ENCODE results near the gene CTAGE1.
"Not testable (repeated sequence)": the region's sequence is repeated elsewhere in the genome, so short reads cannot be mapped to it uniquely, and the experiment has no call there.

CTAGE1 gene

GRCh38 chr18:22417496-22418188, at the start of gene CTAGE1:
TSS of gene CTAGE1 (minus strand) at chr18:22417915. CDS start at chr18:22417811, 104 bp downstream.
- no peak for DNase-seq (ENCODE audit: low read depth in 2 of 2)

- DNase-seq (ENCODE audit: low read depth in 2 of 2): no peak
Measured at GRCh38 chr18:22466608-22467395, 49.1 kb upstream of the CTAGE1 start.

DNA sequence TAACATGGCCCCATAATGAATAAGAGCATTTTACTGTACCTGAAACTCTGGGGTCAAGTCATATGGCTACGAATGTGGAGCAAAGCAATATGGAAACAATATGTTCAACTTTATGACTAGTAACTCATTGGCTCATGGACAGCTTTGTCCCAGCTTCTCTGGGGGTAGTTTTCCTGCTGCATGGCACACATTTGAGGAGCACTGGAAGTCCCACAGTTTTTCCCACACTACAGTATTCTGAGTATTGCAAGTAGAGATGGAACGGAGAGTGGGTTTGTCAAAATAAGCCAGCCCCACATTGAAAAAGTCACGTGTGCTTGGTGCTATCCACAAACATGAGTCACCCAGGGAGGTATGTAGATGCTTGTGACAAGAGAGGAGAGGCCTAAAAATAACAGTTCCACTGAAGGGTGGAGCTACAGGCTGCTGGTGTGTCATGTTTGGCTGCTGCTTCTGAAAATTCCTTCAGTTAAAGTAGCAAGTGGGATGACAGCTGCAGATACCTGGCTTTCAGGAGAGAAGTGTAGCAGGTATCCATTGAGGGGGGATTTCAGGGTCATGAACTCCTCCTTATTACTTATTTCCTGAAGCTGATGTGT, 48.2 kb upstream of the CTAGE1 start:
- no peak for DNase-seq (ENCODE audit: low read depth in 2 of 2)

GRCh38 chr18:22463076-22463475, 45.4 kb upstream of the CTAGE1 start:
- DNase-seq (ENCODE audit: low read depth in 2 of 2): no peak

DNA sequence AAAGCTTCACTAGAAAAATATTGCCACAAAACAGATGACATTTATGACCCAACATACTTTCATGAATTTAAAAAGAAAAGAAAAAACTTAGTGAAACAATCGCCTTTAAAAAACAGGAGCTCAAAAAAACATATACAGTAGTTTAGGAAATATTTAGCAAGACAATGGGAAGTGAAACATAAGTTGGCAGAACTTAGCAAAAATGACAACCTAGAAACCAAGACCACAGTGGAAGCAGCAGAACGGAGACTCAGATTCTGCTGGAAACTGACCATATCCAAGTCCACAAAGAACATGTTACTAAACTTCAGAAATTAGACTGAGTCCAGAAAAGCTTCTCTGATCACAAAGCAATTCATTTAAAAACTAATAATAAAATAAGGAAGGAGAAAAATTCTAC, 41.8 kb upstream of the CTAGE1 start:
- DNase-seq (ENCODE audit: low read depth in 2 of 2): no peak

GRCh38 chr18:22457524-22457923, 39.8 kb upstream of the CTAGE1 start:
- no peak for DNase-seq (ENCODE audit: low read depth in 2 of 2)

DNA sequence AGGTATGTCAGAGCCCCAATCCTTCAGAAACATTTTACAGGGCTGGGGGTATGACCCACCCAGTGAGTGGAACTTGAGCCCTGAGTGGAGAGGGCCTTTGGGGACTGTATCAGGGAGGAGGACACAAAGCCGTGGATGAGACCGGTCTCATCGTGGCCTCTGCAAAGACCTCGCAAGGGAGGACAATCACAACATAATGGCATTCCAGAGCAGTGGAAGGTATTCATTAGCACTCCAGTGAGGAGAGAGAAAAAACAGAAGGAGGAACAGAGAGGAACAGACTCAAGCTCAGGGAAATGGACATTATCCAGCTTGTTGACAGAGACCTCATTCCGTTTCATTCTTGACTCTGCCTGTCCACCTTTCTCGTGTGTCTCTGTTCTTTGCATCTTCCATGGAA, 38.8 kb upstream of the CTAGE1 start:
- DNase-seq (ENCODE audit: low read depth in 2 of 2): no peak

DNA sequence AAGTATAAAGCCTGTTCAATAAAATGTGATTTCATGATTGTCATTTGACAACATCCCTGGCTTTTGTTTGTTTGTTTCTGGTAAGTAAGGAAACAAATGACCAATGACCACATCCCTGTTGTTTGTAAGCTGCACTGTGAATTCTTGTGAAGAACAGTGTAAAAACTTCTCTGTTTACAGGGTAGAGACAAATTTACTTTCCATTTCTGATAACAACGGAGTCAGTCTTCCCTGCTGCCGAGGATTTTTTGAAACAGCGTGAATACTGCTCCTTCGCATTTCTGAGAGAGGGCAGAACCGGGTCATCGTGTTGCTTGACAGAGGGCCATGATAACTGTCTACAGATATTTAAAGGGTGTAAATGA, 38.4 kb upstream of the CTAGE1 start:
- no peak for DNase-seq (ENCODE audit: low read depth in 2 of 2)

DNA sequence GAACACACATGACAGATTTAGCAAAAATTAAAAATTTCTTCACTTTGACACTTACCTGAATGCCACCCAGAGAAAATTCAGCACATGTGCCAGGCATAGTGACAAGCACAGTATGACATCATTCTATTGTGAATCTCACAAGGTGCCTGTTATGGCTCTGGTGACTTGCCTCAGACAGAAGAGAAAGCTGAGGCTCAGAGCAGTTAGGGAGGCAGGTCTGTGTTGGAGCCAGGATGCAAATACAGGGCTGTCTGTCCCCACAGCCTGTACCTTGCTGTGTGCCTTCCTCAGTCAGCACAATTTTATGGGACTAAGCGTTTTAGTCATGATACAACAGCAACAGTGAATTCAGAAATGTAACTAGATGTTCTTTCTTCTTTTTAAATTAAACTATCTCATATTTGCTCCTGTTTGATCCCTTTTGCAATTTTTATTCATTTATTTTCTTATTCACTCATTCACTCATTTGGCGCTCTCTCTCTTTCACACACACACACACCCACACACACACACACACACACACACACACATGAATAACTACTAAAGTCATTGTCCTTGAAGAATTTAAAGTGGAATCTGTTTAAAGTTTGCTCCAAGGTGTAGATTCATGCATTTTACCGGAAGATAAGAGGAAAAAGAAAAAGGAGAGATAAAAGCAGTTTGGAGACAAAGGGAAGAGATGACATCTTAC, 37.9 kb upstream of the CTAGE1 start:
- no peak for DNase-seq (ENCODE audit: low read depth in 2 of 2)

- no peak for DNase-seq (ENCODE audit: low read depth in 2 of 2)
Measured at GRCh38 chr18:22453315-22453714, 35.6 kb upstream of the CTAGE1 start.

DNA sequence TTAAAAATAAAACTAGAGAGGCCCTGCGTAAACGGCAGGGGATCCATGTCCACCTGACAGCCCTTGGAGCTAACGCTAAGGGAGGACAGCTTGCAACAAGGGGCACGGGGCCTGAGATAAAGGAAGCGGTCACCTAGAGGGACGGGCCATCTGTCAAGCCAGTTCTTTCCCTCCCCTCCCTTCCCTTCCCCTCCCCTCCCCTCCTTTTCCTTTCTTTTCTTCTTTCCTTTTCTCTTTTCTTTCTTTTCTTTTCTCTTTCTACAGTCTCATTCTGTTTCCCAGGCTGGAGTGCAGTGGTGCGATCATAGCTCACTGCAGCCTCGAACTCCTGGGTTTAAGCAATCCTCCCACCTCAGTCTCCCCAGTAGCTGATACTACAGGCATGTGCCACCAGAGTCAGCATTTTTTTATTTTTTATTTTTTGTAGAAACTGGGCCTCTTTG, 34.5 kb upstream of the CTAGE1 start:
- no peak for DNase-seq (ENCODE audit: low read depth in 2 of 2)

DNA sequence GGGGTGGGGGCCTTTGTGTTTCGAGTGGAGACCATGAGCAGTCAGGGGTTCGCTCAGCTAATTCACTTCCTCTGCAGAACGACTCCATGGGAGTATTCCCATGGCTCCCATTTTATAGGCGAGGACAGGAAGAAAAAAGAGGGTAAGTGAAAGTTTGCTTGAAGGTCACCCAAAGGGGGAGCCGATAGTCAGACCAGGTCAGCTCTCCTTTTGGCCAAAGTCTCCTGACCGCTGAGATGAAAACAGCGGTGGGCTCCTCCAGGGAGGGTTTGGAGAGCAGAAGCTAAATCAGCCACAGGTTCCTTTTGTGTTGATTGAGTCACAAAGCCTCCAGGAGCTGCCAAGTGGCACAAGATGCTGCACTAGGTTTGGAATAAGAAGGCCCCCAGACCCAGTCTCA, 34.1 kb upstream of the CTAGE1 start:
- DNase-seq (ENCODE audit: low read depth in 2 of 2): no peak

DNA sequence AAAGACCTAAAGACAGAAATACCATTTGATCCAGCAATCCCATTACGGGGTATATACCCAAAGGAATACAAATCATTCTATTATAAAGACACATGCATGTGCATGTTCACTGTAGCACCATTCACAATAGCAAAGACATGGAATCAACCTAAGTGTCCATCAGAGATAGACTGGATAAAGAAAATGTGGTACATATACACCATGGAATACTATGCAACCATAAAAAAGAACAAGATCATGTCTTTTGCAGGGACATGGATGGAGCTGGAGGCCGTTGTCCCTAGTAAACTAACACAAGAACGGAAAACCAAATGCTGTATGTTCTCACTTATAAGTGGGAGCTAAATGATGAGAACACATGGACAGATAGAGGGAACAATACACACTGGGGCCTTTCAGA, 33.1 kb upstream of the CTAGE1 start:
- not testable (repeated sequence) for DNase-seq (ENCODE audit: low read depth in 2 of 2)

DNA sequence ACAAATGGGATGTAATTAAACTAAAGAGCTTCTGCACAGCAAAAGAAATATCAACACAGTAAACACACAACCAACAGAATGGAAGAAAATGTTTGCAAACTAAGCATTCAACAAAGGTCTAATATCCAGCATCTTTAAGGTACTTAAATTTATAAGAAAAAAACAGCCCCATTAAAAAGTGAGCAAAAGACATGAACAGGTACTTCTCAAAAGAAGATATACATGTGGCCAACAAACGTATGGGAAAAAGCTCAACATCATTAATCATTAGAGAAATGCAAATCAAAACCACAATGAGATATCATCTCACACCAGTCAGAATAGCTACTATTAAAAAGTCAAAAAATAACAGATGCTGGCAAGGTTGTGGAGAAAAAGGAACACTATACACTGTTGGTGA, 32.6 kb upstream of the CTAGE1 start:
- not testable (repeated sequence) for DNase-seq (ENCODE audit: low read depth in 2 of 2)

DNA sequence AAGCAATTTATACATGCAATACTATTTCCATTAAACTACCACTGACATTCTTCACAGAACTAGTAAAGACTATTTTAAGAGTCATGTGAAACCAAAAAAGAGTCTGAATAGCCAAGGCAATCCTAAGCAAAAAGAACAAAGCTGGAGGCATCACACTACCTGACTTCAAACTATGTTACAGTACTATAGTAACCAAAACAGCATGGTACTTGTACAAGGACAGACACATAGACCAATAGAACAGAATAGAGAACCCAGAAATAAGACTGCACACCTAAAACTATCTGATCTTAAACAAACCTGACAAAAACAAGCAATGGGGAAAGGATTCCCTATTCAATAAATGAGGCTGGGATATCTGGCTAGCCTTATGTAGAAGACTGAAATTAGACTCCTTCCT, 32.0 kb upstream of the CTAGE1 start:
- DNase-seq (ENCODE audit: low read depth in 2 of 2): not testable (repeated sequence)

- no peak for DNase-seq (ENCODE audit: low read depth in 2 of 2)
Measured at GRCh38 chr18:22448238-22448637, 30.5 kb upstream of the CTAGE1 start.

DNA sequence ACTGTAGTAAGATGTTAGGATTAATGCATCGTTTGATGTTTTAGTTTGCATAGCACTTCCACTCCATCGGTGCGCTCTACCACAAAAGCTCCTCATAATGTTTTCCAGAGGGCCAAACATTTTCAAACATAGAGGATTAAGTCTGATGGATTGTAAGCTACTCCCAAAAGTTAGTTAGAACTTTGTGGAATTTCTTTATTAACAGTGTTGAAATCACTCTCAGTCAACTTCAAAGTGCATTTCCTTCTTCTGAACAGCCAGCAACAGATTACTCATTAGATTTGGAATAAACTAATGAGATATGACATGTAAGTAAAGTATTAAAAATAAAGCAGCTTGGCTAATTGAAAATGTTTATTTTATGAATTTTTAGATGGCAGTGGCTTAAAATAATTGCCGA, 30.1 kb upstream of the CTAGE1 start:
- DNase-seq (ENCODE audit: low read depth in 2 of 2): no peak

DNA sequence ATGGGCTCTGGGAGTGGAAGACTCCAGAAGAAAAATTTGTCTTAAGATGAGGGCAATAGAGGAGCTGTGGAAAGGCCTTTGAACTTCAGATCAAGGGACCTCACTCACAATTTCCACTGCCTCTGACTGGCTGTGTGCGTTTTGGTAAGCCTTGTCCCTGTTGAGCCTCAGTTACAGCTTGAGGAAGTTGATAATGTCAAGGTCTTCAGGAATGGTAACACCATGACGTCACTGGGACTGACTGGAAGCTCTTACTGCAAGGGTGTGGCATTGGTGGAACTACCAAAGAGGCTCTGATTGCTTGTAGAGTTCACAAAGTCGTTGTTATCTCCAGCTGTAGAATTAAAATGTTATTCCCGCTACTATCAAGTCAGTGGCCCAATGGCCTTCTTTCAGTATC, 29.2 kb upstream of the CTAGE1 start:
- no peak for DNase-seq (ENCODE audit: low read depth in 2 of 2)

- DNase-seq (ENCODE audit: low read depth in 2 of 2): no peak
Measured at GRCh38 chr18:22446325-22446724, 28.6 kb upstream of the CTAGE1 start.

DNA sequence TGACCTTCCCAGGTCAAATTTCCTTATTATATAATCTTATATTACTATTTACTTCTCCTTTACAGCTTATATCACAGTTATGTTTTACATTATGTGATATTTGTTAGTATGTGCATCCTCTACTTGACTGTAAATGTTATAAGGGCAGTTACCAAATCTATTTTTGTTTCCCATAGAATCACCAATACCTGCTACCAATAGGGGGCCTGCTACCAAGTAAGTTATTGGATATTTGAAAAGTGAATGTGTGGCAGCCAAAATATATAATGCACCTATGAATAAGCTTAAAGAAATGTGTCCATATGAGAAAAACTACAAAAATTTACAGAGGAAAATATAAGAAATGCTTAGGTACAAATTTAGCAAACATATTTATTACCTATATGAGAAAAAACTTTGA, 23.9 kb upstream of the CTAGE1 start:
- no peak for DNase-seq (ENCODE audit: low read depth in 2 of 2)

DNA sequence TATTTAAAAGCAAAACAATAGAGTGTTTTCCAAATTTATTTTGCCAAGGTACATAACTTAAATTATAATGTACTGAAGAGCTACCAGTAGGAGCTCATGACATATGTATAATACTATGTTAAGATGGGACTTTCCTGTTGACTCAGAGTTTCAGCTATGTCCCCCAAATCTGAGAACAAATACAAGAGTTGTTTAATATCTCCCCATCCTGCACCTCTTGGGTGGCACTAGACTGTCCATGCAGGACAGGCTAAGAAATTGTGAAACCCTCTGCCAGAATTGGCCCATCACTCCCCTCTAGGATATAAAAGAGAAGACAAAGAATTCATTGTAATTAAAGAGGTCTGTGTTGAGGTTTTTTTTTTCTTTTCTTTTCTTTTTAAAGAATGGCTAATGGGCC, 21.7 kb upstream of the CTAGE1 start:
- no peak for DNase-seq (ENCODE audit: low read depth in 2 of 2)

- no peak for DNase-seq (ENCODE audit: low read depth in 2 of 2)
Measured at GRCh38 chr18:22436136-22436535, 18.4 kb upstream of the CTAGE1 start.
